GM23248 (cell line): ENCODE measurements around the gene MYCBP2.

Experiments used
- EZH2 ChIP-seq: fragments of 200-600 bp; sonication (generic); IDR thresholded peaks from 2 replicates; pipeline ENCODE4 v1.6.1; 2018; ENCODE audit warnings: antibody characterized with exemption, mild to moderate bottlenecking; ENCODE audit not compliant: insufficient read depth, poor library complexity, severe bottlenecking
- EZH2phosphoT487 ChIP-seq: fragments of 200-600 bp; sonication (generic); IDR thresholded peaks from 2 replicates; pipeline ENCODE4 v1.6.1; 2018; ENCODE audit warnings: antibody characterized with exemption, moderate library complexity, mild to moderate bottlenecking, low read depth; ENCODE audit not compliant: insufficient read depth

GRCh38 chr13:77373502-77373901, 46.6 kb upstream of the MYCBP2 start:
- no peak for TF ChIP-seq EZH2
- TF ChIP-seq EZH2phosphoT487: no peak
